Measurements from ENCODE around the gene AAMDC.

- TF ChIP-seq GATA2 (IDR thresholded peaks at IDR 0.05; ENCODE audit: low read depth, low read length) (no peak), GATA3 (IDR thresholded peaks at IDR 0.05; ENCODE audit: low read depth, low read length) (no peak)
Observed at GRCh38 chr11:77789731-77790476, 31.0 kb upstream of the AAMDC start.
